GM19099 (cell line): Measurements from ENCODE around the gene DACH2.

ENCODE experiments used
- POLR2A ChIP-seq: IDR thresholded peaks from 3 replicates; pipeline ENCODE4 v1.6.1; 2011; ENCODE audit warnings: low read depth; ENCODE audit not compliant: insufficient read length; ENCODE audit errors: extremely low read depth

DACH2 gene

GRCh38 chrX:86197815-86198214 is 49.6 kb downstream of the DACH2 start:
- TF ChIP-seq POLR2A, result no peak

- TF ChIP-seq POLR2A, result no peak
Measured at GRCh38 chrX:86210772-86211171, 62.5 kb downstream of the DACH2 start.

- no peak for TF ChIP-seq POLR2A
Measured at GRCh38 chrX:86215260-86215659, 67.0 kb downstream of the DACH2 start.

GRCh38 chrX:86237482-86237881 is 89.2 kb downstream of the DACH2 start:
- TF ChIP-seq POLR2A, result no peak

GRCh38 chrX:86241547-86241946 is 93.3 kb downstream of the DACH2 start:
- no peak for TF ChIP-seq POLR2A

- no peak for TF ChIP-seq POLR2A
Measured at GRCh38 chrX:86263526-86263925, 115.3 kb downstream of the DACH2 start.

GRCh38 chrX:86295293-86295692 is 147.0 kb downstream of the DACH2 start:
- TF ChIP-seq POLR2A, result no peak

GRCh38 chrX:86322913-86323312 is 174.7 kb downstream of the DACH2 start:
- no peak for TF ChIP-seq POLR2A

GRCh38 chrX:86329174-86329573 is 180.9 kb downstream of the DACH2 start:
- TF ChIP-seq POLR2A, result no peak

GRCh38 chrX:86348669-86349068 is 200.4 kb downstream of the DACH2 start:
- TF ChIP-seq POLR2A, result no peak

- TF ChIP-seq POLR2A, result no peak
Measured at GRCh38 chrX:86349115-86349514, 200.9 kb downstream of the DACH2 start.

GRCh38 chrX:86369847-86370630 is 221.8 kb downstream of the DACH2 start:
- no peak for TF ChIP-seq POLR2A

- no peak for TF ChIP-seq POLR2A
Measured at GRCh38 chrX:86370927-86371326, 222.7 kb downstream of the DACH2 start.

GRCh38 chrX:86379209-86379608 is 231.0 kb downstream of the DACH2 start:
- TF ChIP-seq POLR2A, result no peak

- TF ChIP-seq POLR2A, result no peak
Measured at GRCh38 chrX:86383681-86384540, 235.7 kb downstream of the DACH2 start.

GRCh38 chrX:86407371-86407770 is 259.1 kb downstream of the DACH2 start:
- no peak for TF ChIP-seq POLR2A
